SHP77 (cell line): Measurements from ENCODE around the gene RAB37.

Experiments used
- DNase-seq, 2 experiments: peaks; one replicate each; lab custom pipeline; 2025; lab: John Stamatoyannopoulos, UW

Gene RAB37

DNA sequence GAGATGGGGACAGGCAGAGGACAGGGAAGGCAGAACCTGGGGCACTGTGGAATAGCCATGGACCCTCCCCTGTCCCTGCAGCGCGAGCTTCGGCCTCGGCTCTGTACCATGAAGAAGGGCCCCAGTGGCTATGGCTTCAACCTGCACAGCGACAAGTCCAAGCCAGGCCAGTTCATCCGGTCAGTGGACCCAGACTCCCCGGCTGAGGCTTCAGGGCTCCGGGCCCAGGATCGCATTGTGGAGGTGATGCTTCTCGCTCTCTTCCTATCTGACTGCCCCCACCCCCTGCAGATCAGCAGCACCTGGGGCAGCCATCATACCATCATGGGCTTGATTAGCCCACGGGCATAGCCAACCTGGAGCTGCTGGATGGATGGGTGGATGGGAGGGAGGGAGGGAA, 24.9 kb downstream of the RAB37 start:
- no peak for DNase-seq

- DNase-seq = no peak
These were observed 26.7 kb downstream of the RAB37 start for GRCh38 chr17:74763565-74764387.

GRCh38 chr17:74764751-74765286, 27.8 kb downstream of the RAB37 start:
- DNase-seq = no peak

DNA sequence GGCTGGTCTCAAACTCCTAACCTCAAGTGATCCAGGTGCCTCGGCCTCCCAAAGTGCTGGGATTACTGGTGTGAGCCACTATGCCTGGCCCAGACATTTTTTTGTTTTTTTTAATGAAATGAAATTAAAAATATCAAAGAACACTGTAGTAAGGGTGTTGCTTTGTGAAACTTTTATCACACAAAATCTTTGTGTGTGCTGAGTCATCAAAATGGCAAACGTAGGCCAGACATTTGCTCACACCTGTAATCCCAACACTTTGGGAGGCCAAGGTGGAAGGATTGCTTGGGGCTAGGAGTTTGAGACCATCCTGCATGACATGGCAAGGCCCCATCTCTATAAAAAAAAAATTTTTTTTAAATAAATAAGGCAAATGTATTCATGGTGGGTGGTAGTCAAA, 29.4 kb downstream of the RAB37 start:
- no peak for DNase-seq

GRCh38 chr17:74767111-74767516, 30.1 kb downstream of the RAB37 start:
- no peak for DNase-seq

DNA sequence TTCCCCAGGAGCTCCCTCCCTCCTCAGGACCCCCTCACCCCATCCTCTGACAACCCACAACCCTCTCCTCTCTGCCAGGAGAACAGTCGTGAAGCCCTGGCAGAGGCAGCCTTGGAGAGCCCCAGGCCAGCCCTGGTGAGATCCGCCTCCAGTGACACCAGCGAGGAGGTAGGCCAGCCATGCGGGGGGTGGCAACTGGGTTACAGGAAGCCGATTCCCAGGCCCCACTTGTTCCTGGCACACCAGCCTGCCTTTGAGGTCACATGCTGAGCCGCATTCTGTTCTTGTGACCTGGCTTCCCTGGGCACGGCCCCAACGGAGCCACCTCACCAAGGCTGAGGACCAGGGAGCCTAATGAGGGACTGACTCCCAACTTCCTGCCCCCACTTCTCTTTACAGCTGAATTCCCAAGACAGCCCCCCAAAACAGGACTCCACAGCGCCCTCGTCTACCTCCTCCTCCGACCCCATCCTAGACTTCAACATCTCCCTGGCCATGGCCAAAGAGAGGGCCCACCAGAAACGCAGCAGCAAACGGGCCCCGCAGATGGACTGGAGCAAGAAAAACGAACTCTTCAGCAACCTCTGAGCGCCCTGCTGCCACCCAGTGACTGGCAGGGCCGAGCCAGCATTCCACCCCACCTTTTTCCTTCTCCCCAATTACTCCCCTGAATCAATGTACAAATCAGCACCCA, 31.2 kb downstream of the RAB37 start:
- DNase-seq = no peak

- DNase-seq = no peak
These were observed 31.7 kb downstream of the RAB37 start for GRCh38 chr17:74768763-74769114.

DNA sequence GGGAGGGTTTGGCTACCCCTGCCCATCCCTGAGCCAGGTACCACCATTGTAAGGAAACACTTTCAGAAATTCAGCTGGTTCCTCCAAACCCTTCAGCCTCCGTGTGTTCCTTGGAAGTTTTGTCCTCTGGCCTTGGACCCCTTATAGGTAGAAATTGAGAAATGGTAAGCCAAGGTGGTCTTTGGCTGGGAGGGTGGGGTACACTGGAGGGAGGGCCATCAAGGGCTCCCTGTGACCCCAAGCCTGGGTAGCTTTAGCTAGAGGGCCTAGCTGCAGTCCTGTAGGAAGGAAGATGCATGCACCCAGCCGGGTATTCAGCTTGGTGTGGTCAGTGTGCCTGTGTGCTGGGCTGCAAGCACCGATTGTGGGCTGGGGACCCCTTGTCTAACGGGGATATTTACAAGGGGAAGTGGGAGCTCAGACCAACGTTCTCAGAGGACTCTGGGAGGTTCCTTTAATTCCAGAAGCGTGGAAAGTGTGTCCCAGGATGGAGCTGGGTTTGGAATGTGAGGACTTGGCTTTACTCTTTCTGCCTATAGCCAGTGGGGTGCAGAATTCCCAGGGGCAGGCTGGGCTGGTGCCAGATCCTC, 32.3 kb downstream of the RAB37 start:
- no peak for DNase-seq

GRCh38 chr17:74769856-74770497, 32.9 kb downstream of the RAB37 start:
- no peak for DNase-seq

DNA sequence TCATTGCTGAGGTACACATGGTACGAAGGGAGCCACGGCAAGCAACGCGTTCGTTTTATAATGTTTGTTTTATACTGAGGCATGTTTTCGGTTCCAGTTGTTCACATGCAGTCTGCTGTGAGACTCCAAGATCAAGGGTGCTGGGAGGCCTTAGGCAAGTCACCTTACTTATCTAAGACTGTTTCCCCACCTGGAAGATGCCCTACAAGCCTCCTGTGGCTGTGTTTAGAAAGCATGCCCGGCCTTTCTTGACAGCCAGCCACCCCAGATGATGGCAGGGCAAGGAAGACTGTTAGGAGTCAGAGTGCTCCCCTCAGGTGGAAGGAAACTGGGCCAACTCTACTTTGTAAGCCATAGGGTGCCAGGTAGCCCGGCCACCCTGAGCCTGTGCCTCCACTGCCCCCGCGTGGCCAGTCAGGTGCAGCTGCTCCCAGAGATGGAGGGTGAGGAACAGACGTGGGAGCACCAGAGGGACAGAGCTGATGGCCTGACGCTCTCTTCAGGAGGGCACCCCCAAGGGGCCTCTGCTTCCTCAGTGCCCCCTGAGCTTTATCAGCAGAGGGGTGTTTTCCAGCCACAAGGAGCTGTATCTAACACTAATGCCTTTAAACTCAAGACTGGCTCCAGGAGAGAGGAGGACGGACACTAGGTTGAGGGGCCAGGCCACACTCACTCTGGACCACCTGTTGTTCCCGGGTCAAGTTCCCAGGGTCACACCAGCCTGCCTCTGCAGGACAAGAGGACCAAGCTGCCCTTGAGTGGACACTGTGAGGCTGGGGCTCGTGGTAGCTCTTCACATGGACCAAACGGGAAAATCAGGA, 33.7 kb downstream of the RAB37 start:
- peak; percentile 59 to 79 for DNase-seq

DNA sequence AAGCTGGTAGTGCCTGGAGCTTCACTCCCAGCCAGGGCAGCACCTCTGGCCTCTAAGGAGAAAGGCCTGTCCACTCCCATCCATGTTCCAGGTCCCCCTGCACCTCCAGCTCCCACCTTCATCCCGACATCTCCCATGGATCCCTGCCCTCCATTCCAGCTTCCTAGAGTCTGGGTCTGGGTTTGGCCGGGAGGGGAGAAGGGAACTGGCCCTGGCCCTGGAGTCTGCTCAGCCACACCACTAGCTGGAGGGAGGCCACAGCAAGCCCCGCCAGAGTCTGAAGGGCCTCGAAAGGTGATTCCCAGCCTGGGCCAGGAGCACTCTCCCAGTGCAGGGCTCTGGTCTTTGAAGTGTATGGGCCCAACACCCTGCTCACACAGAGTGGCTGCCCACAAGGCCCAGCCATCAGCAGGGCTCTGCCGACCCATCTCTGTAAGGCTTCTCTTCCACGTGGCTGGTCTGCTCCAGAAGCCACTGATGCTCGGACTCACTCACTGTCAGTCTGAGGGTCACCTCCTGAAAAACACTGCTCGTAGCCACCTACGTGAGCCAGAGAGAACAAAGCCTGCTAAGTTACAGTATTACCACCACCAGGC, 34.4 kb downstream of the RAB37 start:
- DNase-seq = no peak

DNA sequence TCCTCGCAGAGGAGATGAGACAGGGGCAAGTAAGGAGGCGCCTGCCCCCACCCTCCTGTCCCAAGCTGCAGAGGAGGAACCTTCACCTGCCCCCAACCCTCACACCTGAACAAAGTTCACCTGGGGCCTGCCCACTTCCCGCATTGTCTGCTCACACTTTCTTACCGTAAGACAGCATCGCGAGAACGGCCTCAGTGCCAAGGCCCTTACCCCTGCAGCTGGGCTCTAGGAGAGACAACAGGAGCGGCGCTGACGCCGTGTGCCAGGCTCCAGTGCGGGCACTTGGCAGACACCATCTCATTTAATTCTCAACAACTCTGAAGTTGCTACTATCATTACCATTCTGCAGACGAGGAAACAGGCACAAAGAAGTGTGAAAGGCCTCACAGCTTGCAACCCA, 35.0 kb downstream of the RAB37 start:
- no peak for DNase-seq

GRCh38 chr17:74773414-74773813, 36.4 kb downstream of the RAB37 start:
- no peak for DNase-seq

GRCh38 chr17:74773871-74774286, 36.8 kb downstream of the RAB37 start:
- DNase-seq = no peak

- no peak for DNase-seq
These were observed 38.5 kb downstream of the RAB37 start for GRCh38 chr17:74775409-74776043.

GRCh38 chr17:74776044-74776962, 39.2 kb downstream of the RAB37 start, which contains the start of gene NAT9:
Gene NAT9, minus strand, starts transcription at chr17:74776345. Its CDS starts 647 bp downstream, at chr17:74775698.
- peak; percentile 96 to 99 for DNase-seq

- no peak for DNase-seq
These were observed 39.9 kb downstream of the RAB37 start for GRCh38 chr17:74776990-74777389.

DNA sequence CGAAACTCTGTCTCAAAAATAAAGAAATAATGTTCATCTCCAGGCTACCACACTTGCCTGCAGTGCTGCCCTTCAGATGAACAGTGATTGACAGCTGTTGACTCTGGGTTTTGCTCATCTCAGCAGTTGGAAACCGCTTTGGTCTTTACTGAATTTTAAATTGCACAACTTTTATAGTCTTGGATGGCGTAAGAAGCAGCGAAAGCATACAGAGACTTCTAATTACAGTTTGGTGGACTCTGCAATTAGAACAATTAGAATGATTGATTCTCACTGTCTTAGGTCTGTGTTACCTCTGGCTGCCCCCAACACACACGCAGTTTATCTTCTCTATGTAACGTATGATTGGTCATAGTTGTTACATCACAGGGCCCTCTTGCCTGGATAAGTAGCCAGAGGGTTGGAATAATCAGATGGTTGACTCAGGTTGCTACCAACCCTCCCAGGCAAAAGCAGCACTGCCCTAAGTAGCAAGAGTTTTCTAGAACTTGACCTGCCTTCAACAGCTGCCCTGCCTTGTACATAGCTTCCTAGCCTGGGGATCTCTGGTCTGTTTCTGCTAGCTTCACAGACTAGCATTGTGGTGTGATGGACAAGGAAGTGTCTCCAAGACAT, 41.0 kb downstream of the RAB37 start:
- DNase-seq = no peak

DNA sequence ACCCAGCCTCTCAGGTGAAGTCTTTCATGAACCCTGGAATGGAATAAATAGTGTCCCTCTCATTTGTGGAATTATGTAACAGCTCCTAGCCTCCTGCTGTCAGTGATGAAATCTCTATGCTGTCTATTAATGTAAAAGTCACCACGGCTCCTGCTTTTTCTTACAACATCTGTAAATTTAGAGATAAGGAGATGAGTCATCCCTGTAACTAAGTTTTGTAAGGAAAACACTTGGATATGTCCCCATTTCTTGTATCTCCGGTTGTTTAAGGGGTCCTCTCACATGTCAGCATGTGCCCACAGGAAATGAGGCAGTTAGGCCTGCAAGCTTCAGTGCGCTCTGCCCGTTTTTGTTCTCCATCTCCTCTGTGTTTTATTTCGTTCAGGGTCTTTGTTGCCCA, 41.9 kb downstream of the RAB37 start:
- DNase-seq = no peak
